ENCODE results near the gene GTSE1. TPM values are rescaled to one million over a fixed set of nuclear protein-coding genes. Genes with fewer than 3 reads are reported as not detected.

GTSE1 gene
- polyA plus RNA-seq, 4 donors = 14.4 to 18.4 (median 15.7) TPM

- no peak for DNase-seq (ENCODE audit: low read depth in 4 of 4, low spot score in 3 of 4)
Measured at GRCh38 chr22:46376111-46376510, 79.4 kb downstream of the GTSE1 start.

- DNase-seq (ENCODE audit: low read depth in 4 of 4, low spot score in 3 of 4) = no peak
Measured at GRCh38 chr22:46376908-46377524, 80.3 kb downstream of the GTSE1 start.

- no peak for DNase-seq (ENCODE audit: low read depth in 4 of 4, low spot score in 3 of 4)
Measured at GRCh38 chr22:46377525-46378425, 81.1 kb downstream of the GTSE1 start.

- DNase-seq (ENCODE audit: low read depth in 4 of 4, low spot score in 3 of 4) = no peak
Measured at GRCh38 chr22:46378426-46379065, 81.9 kb downstream of the GTSE1 start.

GRCh38 chr22:46379066-46379930 is 82.6 kb downstream of the GTSE1 start:
- peak in 2 of 4 donors; percentile 72 to 73 for DNase-seq (ENCODE audit: low read depth in 4 of 4, low spot score in 3 of 4)

GRCh38 chr22:46380069-46380468 is 83.4 kb downstream of the GTSE1 start:
- no peak for DNase-seq (ENCODE audit: low read depth in 4 of 4, low spot score in 3 of 4)

Other genes with a start within 250 kb of the GTSE1 start
- 10 to 100 TPM; 25.7 to 31.6 (median 26.5) TPM for gene PPARA, start 146.3 kb upstream of the GTSE1 start, polyA plus RNA-seq (ENCODE audit: insufficient read length in 4 of 4)
- 10 to 100 TPM; 11.2 to 14.9 (median 13.9) TPM for gene CDPF1, start 46.6 kb upstream of the GTSE1 start, polyA plus RNA-seq (ENCODE audit: insufficient read length in 4 of 4)
- gene PKDREJ, start 33.5 kb upstream of the GTSE1 start, polyA plus RNA-seq (ENCODE audit: insufficient read length in 4 of 4) = under 1 TPM; 0.22 to 0.49 (median 0.35) TPM
- 10 to 100 TPM; 45.5 to 68.1 (median 53.0) TPM for gene TTC38, start 28.9 kb upstream of the GTSE1 start, polyA plus RNA-seq (ENCODE audit: insufficient read length in 4 of 4)
- gene TRMU, start 38.8 kb downstream of the GTSE1 start, polyA plus RNA-seq (ENCODE audit: insufficient read length in 4 of 4) = 10 to 100 TPM; 44.0 to 54.8 (median 49.9) TPM
- gene CELSR1, start 240.8 kb downstream of the GTSE1 start, polyA plus RNA-seq (ENCODE audit: insufficient read length in 4 of 4) = 10 to 100 TPM; 23.7 to 30.9 (median 27.5) TPM

Data from right renal pelvis (tissue), 4 donors.